22Rv1 (cell line): Measurements from ENCODE around the gene DENND4A.

Experiments used
- H3K27ac ChIP-seq: fragments of 450-650 bp; 2 replicates; pipeline ENCODE4 v1.5.1; 2017
- CTCF ChIP-seq: fragments of 450-650 bp; IDR thresholded peaks from 2 replicates; pipeline ENCODE4 v1.5.1; 2017; ENCODE audit warnings: mild to moderate bottlenecking
- ZFX ChIP-seq: fragments of 450-650 bp; IDR thresholded peaks from 2 replicates; pipeline ENCODE4 v1.6.1; 2017; ENCODE audit warnings: antibody characterized with exemption, borderline replicate concordance

Gene DENND4A

GRCh38 chr15:65835447-65835846 lies 43.4 kb upstream of the DENND4A start:
- TF ChIP-seq ZFX (no peak), CTCF (no peak)
- no peak overlapping the region for H3K27ac ChIP-seq

- TF ChIP-seq ZFX (no peak), CTCF (no peak)
- peak overlapping the region; percentile 94 for H3K27ac ChIP-seq
These were observed 42.6 kb upstream of the DENND4A start for GRCh38 chr15:65834603-65835282.

- peak overlapping the region; percentile 94 for H3K27ac ChIP-seq
- TF ChIP-seq CTCF = no peak
- TF ChIP-seq ZFX = no peak
These were observed 41.6 kb upstream of the DENND4A start for GRCh38 chr15:65833501-65834205.

GRCh38 chr15:65832549-65833364 lies 40.7 kb upstream of the DENND4A start:
- TF ChIP-seq ZFX (no peak), CTCF (peak; percentile 64)

GRCh38 chr15:65829130-65829764 lies 37.2 kb upstream of the DENND4A start:
- no peak overlapping the region for H3K27ac ChIP-seq
- TF ChIP-seq CTCF (peak; percentile 70), ZFX (no peak)

More at GRCh38 chr15:65832549-65833364, 40.7 kb upstream of the DENND4A start:
- H3K27ac ChIP-seq = peak overlapping the region; percentile 94

- TF ChIP-seq ZFX = no peak
- no peak for TF ChIP-seq CTCF
- no peak overlapping the region for H3K27ac ChIP-seq
These were observed 36.5 kb upstream of the DENND4A start for GRCh38 chr15:65828585-65828984.
